Measurements from ENCODE around the gene CHST14.

The CHST14 gene

DNA sequence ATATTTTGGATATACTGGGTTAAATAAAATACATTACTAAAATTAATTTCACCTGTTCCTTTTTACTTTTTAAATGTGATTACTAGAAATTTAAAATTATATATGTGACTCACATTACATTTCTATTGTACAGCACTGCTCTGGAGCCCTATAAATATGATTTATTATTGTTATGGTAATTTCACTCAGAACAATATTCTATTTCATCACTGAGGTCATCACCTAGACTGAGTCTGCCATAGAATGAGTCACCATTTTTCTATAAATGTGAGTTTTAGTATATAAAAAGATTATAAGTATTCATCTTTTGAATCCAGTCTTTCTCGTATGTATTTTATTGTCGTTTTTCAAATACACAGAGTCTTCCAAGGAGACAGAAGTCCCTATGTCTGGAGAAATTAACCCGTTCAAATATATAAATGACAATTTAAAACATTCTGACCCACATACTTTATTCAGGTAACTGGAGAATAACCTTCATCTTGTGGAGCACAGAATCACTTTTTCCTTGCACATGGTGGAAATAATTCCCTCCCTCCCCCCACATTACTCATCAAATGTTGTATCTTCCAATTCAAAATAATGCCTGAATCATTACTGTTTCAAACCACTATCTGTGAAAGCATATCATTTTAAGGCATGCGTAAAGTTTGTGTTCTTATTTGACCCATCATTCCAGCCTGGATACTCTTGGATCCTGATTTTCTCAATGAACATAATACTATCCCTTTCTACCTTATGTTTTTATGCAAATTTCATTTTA, 30.0 kb downstream of the CHST14 start:
- FAIRE-seq (no peak), DNase-seq (ENCODE audit: insufficient read length, low spot score) (no peak)
- TF ChIP-seq TAF1 (IDR thresholded peaks at IDR 0.05; ENCODE audit: low read depth, low read length), result no peak
- TF ChIP-seq SPI1 (IDR thresholded peaks at IDR 0.05; ENCODE audit: low read depth, low read length), result no peak
- no peak for TF ChIP-seq POLR2AphosphoS5 (IDR thresholded peaks at IDR 0.05; ENCODE audit: low read depth, low read length)
- TF ChIP-seq POLR2A (IDR thresholded peaks at IDR 0.05; ENCODE audit: low read depth, low read length), result no peak
- TF ChIP-seq POU2F2 (IDR thresholded peaks at IDR 0.05; ENCODE audit: low read depth, low read length), result no peak
- no peak for TF ChIP-seq PAX5 (IDR thresholded peaks at IDR 0.05; ENCODE audit: insufficient read depth, low read length, severe bottlenecking)

DNA sequence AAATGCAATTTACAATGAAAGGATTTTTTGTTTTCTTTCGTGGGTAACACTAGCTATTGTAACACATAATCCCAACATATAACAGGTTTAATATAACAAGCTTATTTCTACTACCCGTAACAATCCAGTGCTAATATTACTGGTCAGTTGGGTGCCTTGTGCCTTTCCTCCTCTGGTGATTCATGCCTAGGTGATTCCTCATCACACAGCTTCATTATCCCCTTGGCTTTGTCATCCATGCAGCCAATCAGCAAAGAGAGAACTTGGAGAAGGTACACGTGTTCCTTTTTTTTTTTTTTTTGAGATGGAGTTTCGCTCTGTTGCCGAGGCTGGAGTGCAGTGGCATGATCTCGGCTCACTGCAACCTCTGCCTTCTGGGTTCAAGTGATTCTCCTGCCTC, 30.7 kb downstream of the CHST14 start:
- no peak for DNase-seq (ENCODE audit: insufficient read length, low spot score)
- TF ChIP-seq POU2F2 (IDR thresholded peaks at IDR 0.05; ENCODE audit: low read depth, low read length) (no peak), POLR2AphosphoS5 (IDR thresholded peaks at IDR 0.05; ENCODE audit: low read depth, low read length) (no peak), TAF1 (IDR thresholded peaks at IDR 0.05; ENCODE audit: low read depth, low read length) (no peak), SPI1 (IDR thresholded peaks at IDR 0.05; ENCODE audit: low read depth, low read length) (no peak), POLR2A (IDR thresholded peaks at IDR 0.05; ENCODE audit: low read depth, low read length) (no peak), PAX5 (IDR thresholded peaks at IDR 0.05; ENCODE audit: insufficient read depth, low read length, severe bottlenecking) (no peak)
- no peak for FAIRE-seq

DNA sequence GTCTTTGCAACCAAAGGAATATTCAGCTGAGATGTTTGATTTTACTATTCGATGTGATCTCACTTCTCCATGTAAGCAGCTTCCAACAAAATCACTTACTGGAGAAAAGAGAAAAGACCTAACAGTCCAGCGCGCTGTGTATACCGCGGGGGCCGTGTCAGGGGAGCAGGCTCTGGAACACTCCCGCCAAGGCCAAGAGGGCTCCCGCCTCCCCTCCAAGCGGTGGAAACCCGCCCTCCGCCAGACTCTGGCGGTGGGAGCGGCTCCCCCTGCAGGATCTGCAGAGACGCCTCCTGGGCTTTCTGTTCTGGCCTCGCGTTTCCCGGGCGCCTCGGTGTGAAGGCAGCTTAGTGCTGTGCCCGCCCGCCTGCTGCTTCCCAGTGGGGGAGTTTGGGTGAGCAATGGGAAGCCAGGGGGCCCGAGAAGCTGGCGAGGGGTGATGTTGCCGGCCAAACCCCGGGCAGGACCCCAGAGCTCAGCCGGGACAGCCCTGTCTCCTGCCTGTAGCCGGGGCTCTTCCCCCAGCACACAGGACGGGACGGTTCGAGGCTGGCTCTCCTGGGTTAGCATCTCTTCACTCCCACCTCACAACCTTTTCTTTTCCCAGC, 36.3 kb downstream of the CHST14 start:
- DNase-seq (ENCODE audit: insufficient read length, low spot score) (peak; percentile 59), FAIRE-seq (no peak)

GRCh38 chr15:40508216-40508615, 37.4 kb downstream of the CHST14 start:
- FAIRE-seq (no peak), DNase-seq (ENCODE audit: insufficient read length, low spot score) (no peak)
- TF ChIP-seq PAX5 (IDR thresholded peaks at IDR 0.05; ENCODE audit: insufficient read depth, low read length, severe bottlenecking) (no peak), POLR2A (IDR thresholded peaks at IDR 0.05; ENCODE audit: low read depth, low read length) (no peak), POLR2AphosphoS5 (IDR thresholded peaks at IDR 0.05; ENCODE audit: low read depth, low read length) (no peak), SPI1 (IDR thresholded peaks at IDR 0.05; ENCODE audit: low read depth, low read length) (no peak), POU2F2 (IDR thresholded peaks at IDR 0.05; ENCODE audit: low read depth, low read length) (no peak), TAF1 (IDR thresholded peaks at IDR 0.05; ENCODE audit: low read depth, low read length) (no peak)

More for the DNA sequence above, 36.3 kb downstream of the CHST14 start:
- TF ChIP-seq SPI1 (IDR thresholded peaks at IDR 0.05; ENCODE audit: low read depth, low read length) (no peak), POLR2AphosphoS5 (IDR thresholded peaks at IDR 0.05; ENCODE audit: low read depth, low read length) (no peak), POLR2A (IDR thresholded peaks at IDR 0.05; ENCODE audit: low read depth, low read length) (no peak), TAF1 (IDR thresholded peaks at IDR 0.05; ENCODE audit: low read depth, low read length) (no peak), PAX5 (IDR thresholded peaks at IDR 0.05; ENCODE audit: insufficient read depth, low read length, severe bottlenecking) (no peak), POU2F2 (IDR thresholded peaks at IDR 0.05; ENCODE audit: low read depth, low read length) (no peak)

GRCh38 chr15:40510201-40510600, 39.4 kb downstream of the CHST14 start:
- DNase-seq (ENCODE audit: insufficient read length, low spot score) (no peak), FAIRE-seq (no peak)
- TF ChIP-seq SPI1 (IDR thresholded peaks at IDR 0.05; ENCODE audit: low read depth, low read length), result no peak
- TF ChIP-seq TAF1 (IDR thresholded peaks at IDR 0.05; ENCODE audit: low read depth, low read length), result no peak
- no peak for TF ChIP-seq PAX5 (IDR thresholded peaks at IDR 0.05; ENCODE audit: insufficient read depth, low read length, severe bottlenecking)
- TF ChIP-seq POLR2A (IDR thresholded peaks at IDR 0.05; ENCODE audit: low read depth, low read length), result no peak
- no peak for TF ChIP-seq POU2F2 (IDR thresholded peaks at IDR 0.05; ENCODE audit: low read depth, low read length)
- no peak for TF ChIP-seq POLR2AphosphoS5 (IDR thresholded peaks at IDR 0.05; ENCODE audit: low read depth, low read length)

- FAIRE-seq, result peak; percentile 90
- peak; percentile 45; the same call in 1 of the 2 replicates for TF ChIP-seq SPI1 (IDR thresholded peaks at IDR 0.05; ENCODE audit: low read depth, low read length)
- no peak for TF ChIP-seq TAF1 (IDR thresholded peaks at IDR 0.05; ENCODE audit: low read depth, low read length)
- no peak for DNase-seq (ENCODE audit: insufficient read length, low spot score)
These were observed 40.3 kb downstream of the CHST14 start for GRCh38 chr15:40511093-40511471.

DNA sequence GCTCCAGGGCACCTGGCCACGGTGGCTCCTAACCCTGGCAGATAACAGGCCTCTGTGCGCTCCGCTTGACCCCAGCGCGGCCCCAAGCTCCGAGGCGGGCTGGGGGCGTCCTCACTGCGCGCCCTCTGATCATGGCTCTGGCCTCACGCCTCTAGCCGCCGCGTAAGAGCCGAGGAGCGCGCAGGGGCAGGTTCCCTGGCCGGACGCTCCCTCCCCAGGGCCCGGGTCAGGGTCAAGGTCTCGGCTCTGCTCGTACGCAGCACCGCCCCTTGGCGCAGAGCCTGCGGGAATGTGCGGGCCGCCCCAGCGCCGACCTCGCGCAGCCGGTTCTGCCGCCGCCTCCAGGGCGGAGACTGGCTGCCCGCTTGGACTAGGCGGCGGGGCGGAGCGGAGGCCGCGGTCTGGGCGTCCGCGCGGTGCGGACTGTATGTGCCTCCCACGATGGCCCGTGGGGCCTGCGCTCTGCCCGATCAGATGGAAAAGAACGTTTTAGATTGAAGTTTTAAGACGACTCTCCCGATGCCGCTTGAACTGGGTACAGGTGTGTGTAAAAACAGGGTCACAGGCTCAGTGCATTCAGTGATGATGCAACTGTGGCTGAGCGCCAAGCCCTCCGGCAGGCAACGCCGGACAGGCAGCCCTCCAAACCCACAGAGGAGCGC, 40.8 kb downstream of the CHST14 start:
- TF ChIP-seq POU2F2 (IDR thresholded peaks at IDR 0.05; ENCODE audit: low read depth, low read length) (no peak), TAF1 (IDR thresholded peaks at IDR 0.05; ENCODE audit: low read depth, low read length) (no peak), SPI1 (IDR thresholded peaks at IDR 0.05; ENCODE audit: low read depth, low read length) (no peak), PAX5 (IDR thresholded peaks at IDR 0.05; ENCODE audit: insufficient read depth, low read length, severe bottlenecking) (no peak), POLR2A (IDR thresholded peaks at IDR 0.05; ENCODE audit: low read depth, low read length) (no peak), POLR2AphosphoS5 (IDR thresholded peaks at IDR 0.05; ENCODE audit: low read depth, low read length) (no peak)
- FAIRE-seq, result no peak
- peak; percentile 63 for DNase-seq (ENCODE audit: insufficient read length, low spot score)

DNA sequence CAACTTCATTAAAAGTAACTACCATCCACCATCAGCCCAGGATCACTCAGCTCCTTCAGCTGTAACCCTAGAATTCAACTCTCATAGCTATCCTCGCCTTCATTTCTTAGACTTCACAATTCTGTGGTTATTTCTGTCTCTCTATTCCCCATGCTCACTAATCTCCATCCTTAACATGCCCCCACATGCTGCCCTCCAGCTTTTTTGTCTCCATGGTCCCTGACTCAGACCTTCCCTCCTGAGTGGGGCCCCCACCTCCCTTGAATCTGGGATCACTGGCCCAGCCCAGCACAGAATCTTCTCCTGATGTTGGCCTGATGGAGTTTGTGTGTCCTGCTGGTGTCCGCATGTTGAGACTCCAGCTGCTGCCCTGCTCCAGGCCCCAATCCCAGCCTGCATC, 41.7 kb downstream of the CHST14 start:
- TF ChIP-seq SPI1 (IDR thresholded peaks at IDR 0.05; ENCODE audit: low read depth, low read length) (no peak), POLR2AphosphoS5 (IDR thresholded peaks at IDR 0.05; ENCODE audit: low read depth, low read length) (no peak), POU2F2 (IDR thresholded peaks at IDR 0.05; ENCODE audit: low read depth, low read length) (no peak), POLR2A (IDR thresholded peaks at IDR 0.05; ENCODE audit: low read depth, low read length) (no peak), PAX5 (IDR thresholded peaks at IDR 0.05; ENCODE audit: insufficient read depth, low read length, severe bottlenecking) (no peak), TAF1 (IDR thresholded peaks at IDR 0.05; ENCODE audit: low read depth, low read length) (no peak)
- DNase-seq (ENCODE audit: insufficient read length, low spot score), result no peak
- no peak for FAIRE-seq

DNA sequence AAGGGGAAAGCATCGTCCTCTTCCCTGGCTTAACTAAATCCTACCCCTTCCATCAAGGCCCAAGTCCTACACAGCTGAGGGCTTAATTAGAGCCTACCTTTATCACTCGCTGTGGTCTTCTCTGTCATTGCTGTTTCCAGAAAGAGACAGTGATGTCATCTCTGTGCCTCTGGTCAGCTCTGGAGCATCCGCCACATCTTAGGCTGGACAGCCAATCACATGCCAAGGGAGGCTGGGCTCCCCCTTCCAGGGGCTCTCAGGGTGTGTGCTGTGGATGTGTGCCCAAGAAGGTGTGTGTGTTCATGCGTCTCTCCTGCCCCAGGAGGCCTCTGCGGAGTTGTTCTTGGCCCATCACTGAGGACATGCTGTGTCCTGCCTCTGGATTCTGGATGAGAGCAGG, 42.8 kb downstream of the CHST14 start:
- no peak for TF ChIP-seq POLR2AphosphoS5 (IDR thresholded peaks at IDR 0.05; ENCODE audit: low read depth, low read length)
- TF ChIP-seq POLR2A (IDR thresholded peaks at IDR 0.05; ENCODE audit: low read depth, low read length), result no peak
- TF ChIP-seq POU2F2 (IDR thresholded peaks at IDR 0.05; ENCODE audit: low read depth, low read length), result no peak
- no peak for TF ChIP-seq PAX5 (IDR thresholded peaks at IDR 0.05; ENCODE audit: insufficient read depth, low read length, severe bottlenecking)
- TF ChIP-seq SPI1 (IDR thresholded peaks at IDR 0.05; ENCODE audit: low read depth, low read length), result no peak
- TF ChIP-seq TAF1 (IDR thresholded peaks at IDR 0.05; ENCODE audit: low read depth, low read length), result no peak
- FAIRE-seq (no peak), DNase-seq (ENCODE audit: insufficient read length, low spot score) (no peak)
